Activated B cell treated with CpG ODN at 0.5 μM for 24 hours (primary cell): Measurements from ENCODE around the gene ACADL. TPM values are rescaled to one million over a fixed set of nuclear protein-coding genes. Genes with fewer than 3 reads are reported as not detected.

ENCODE experiments used
- ATAC-seq: fragments of 200-7000 bp; cut with Tn5 transposase; one replicate; pipeline ENCODE4 v1.10.0; 2021; ENCODE audit warnings: low read depth, mild to moderate bottlenecking, moderate library complexity
- CTCF ChIA-PET: fragments of 350-600 bp; sonication (Branson Sonifier 250); formaldehyde crosslinking; loops from one replicate; lab custom pipeline; 2021; ENCODE audit warnings: antibody characterized with exemption; lab: Charles Lee
- POLR2A ChIA-PET: fragments of 350-600 bp; sonication (Branson Sonifier 250); formaldehyde crosslinking; loops from one replicate; lab custom pipeline; 2021; ENCODE audit warnings: antibody characterized with exemption; lab: Charles Lee
- DNase-seq: peaks from one replicate; pipeline ENCODE4 v3.0.0; 2022
- H3K27ac Mint-ChIP-seq: one replicate; pipeline ENCODE4 v1.8.0; 2020; ENCODE audit warnings: mixed read lengths
- H3K27me3 Mint-ChIP-seq: one replicate; pipeline ENCODE4 v1.8.0; 2021; ENCODE audit warnings: mixed read lengths
- H3K36me3 Mint-ChIP-seq: one replicate; pipeline ENCODE4 v1.8.0; 2021; ENCODE audit warnings: low read depth, mixed read lengths
- H3K4me1 Mint-ChIP-seq: one replicate; pipeline ENCODE4 v1.8.0; 2021; ENCODE audit warnings: mixed read lengths
- H3K4me3 Mint-ChIP-seq: one replicate; pipeline ENCODE4 v1.8.0; 2020; ENCODE audit warnings: mild to moderate bottlenecking, mixed read lengths
- H3K9me3 Mint-ChIP-seq: one replicate; pipeline ENCODE4 v1.8.0; 2020; ENCODE audit warnings: mixed read lengths
- intact Hi-C: fragments of 100-400 bp; cut with micrococcal nuclease; formaldehyde crosslinking; loops from one replicate; pipeline ENCODE4 v1.15.1; 2024
- total RNA-seq: library from RNA; stranded (reverse); gene quantifications from 2 replicates; pipeline ENCODE4 v1.2.3, GENCODE V29; 2022
- TF ChIP-seq, protein P1 (sequence below): fragments of 200-600 bp; IDR thresholded peaks from one replicate; pipeline ENCODE4 v1.8.0; 2022; ENCODE audit warnings: antibody characterized with exemption, mild to moderate bottlenecking

ACADL gene
- total RNA-seq, 1 donor from 2014 or later: not detected

DNA sequence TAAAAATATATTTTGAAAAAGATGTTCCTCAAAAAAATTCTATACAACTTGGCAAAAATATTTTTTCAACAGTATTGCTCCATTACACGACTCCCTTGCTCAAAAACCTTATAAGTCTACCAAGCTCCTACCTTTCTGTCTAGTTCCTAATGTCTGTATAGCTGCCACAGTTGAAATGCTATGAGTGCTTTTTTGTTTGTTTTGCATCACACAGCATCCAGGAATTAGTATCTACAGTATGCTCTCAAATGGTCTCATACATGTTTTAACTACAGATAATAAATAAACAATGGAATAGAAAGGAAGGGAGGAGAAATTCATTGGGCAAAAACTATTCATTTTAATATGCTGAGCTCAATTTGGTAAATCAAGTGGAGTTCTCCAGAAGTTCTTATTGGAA lies 17.3 kb downstream of the ACADL start:
- ATAC-seq (no peak), DNase-seq (no peak)
- H3K4me3 Mint-ChIP-seq: no peak overlapping the region
- H3K4me1 Mint-ChIP-seq: no peaks in the 10 kb centered on the region
- no peaks in the 10 kb centered on the region for H3K9me3 Mint-ChIP-seq
- H3K27me3 Mint-ChIP-seq: peaks cover 15% of the 10 kb centered on the region
- H3K36me3 Mint-ChIP-seq: no peaks in the 10 kb centered on the region
- TF ChIP-seq, protein P1, sequence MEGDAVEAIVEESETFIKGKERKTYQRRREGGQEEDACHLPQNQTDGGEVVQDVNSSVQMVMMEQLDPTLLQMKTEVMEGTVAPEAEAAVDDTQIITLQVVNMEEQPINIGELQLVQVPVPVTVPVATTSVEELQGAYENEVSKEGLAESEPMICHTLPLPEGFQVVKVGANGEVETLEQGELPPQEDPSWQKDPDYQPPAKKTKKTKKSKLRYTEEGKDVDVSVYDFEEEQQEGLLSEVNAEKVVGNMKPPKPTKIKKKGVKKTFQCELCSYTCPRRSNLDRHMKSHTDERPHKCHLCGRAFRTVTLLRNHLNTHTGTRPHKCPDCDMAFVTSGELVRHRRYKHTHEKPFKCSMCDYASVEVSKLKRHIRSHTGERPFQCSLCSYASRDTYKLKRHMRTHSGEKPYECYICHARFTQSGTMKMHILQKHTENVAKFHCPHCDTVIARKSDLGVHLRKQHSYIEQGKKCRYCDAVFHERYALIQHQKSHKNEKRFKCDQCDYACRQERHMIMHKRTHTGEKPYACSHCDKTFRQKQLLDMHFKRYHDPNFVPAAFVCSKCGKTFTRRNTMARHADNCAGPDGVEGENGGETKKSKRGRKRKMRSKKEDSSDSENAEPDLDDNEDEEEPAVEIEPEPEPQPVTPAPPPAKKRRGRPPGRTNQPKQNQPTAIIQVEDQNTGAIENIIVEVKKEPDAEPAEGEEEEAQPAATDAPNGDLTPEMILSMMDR: no peak
- ChIA-PET CTCF (interaction anchor here (0.6 to 1.5 kb wide), 2 partner anchors 9 to 12 kb away, joined by 3 to 4 read pairs; no protein-coding TSS in a partner anchor), POLR2A (no interaction called here)
- intact Hi-C loops: no loop called here
- H3K27ac Mint-ChIP-seq: no peak overlapping the region

DNA sequence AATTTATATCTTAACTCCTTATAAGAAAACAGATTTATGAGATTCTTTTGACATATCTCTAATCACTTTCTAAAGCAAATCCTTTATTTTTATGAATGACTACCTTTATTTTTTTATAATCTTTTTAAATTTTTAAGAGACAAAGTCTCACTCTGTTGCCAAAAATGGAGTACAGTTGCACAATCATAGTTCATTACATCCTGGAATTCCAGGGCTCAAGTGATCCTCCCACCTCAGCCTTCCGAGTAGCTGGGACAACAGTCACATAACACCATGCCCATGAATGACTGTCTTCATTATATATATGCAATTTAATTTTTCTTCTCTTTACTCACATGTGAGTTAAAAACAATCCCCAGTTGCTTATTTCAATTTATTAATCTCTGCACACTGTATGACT lies 21.7 kb downstream of the ACADL start:
- DNase-seq (no peak), ATAC-seq (no peak)
- CTCF ChIA-PET: interaction anchor here (0.9 kb wide), 1 partner anchor 15 kb away, joined by 3 read pairs; no protein-coding TSS in a partner anchor
- POLR2A ChIA-PET: no interaction called here
- Mint-ChIP-seq H3K27ac (no peak overlapping the region), H3K4me3 (no peak overlapping the region), H3K27me3 (peaks cover 21% of the 10 kb centered on the region), H3K36me3 (no peaks in the 10 kb centered on the region), H3K9me3 (no peaks in the 10 kb centered on the region), H3K4me1 (no peaks in the 10 kb centered on the region)
- TF ChIP-seq, protein P1: no peak
- intact Hi-C loops: no loop called here

DNA sequence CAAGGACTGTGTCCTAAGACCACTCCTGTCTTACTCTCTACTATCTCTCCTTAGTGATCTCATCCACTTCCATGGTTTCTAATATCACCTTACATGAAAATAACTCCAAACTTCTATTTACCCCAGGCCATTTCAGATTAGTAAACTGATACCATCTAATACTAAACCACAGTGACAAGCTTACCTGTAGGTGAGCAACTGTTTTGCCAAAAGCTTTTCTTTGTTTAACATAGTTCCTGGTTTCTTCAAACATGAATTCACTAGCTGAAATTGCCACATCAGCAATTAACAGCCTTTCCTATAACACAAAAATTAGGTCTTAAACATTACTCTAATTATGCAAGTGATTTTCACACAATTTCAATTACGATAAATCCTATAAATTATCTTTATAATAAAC lies 22.1 kb downstream of the ACADL start:
- Mint-ChIP-seq H3K27ac (no peak overlapping the region), H3K27me3 (peaks cover 21% of the 10 kb centered on the region), H3K36me3 (no peaks in the 10 kb centered on the region), H3K4me1 (no peaks in the 10 kb centered on the region), H3K9me3 (no peaks in the 10 kb centered on the region), H3K4me3 (no peak overlapping the region)
- POLR2A ChIA-PET: no interaction called here
- TF ChIP-seq, protein P1: no peak
- DNase-seq (no peak), ATAC-seq (no peak)
- intact Hi-C loops: no loop called here
- CTCF ChIA-PET: no interaction called here

DNA sequence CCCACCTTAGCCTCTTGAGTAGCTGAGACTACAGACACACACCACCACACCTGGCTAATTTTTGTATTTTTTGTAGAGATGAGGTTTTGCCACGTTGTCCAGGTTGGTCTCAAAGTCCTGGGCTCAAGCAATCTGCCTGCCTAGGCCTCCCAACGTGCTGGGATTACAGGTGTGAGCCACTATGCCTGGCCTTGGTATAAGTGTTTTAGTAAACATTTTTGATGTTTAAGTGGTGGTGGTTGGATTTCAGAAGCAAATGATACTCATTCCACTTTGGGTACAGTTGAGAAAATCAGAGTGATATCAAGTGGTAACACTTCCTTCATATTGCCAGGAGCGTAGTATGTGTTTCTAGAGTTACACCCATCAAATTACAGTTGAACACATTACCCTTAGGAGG lies 25.4 kb downstream of the ACADL start:
- intact Hi-C loops: loop anchor here (1.0 to 10.0 kb wide), 5 partner anchors 127 to 1735 kb away; no protein-coding TSS in a partner anchor
- H3K9me3 Mint-ChIP-seq: no peaks in the 10 kb centered on the region
- TF ChIP-seq, protein P1: no peak
- no peak for ATAC-seq
- no peak overlapping the region for H3K27ac Mint-ChIP-seq
- ChIA-PET POLR2A (no interaction called here), CTCF (interaction anchor here (1.7 to 2.5 kb wide), 2 partner anchors 222 to 232 kb away, joined by 6 to 17 read pairs; no protein-coding TSS in a partner anchor)
- peaks cover 13% of the 10 kb centered on the region for H3K27me3 Mint-ChIP-seq
- H3K36me3 Mint-ChIP-seq: no peaks in the 10 kb centered on the region
- no peak overlapping the region for H3K4me3 Mint-ChIP-seq
- H3K4me1 Mint-ChIP-seq: no peaks in the 10 kb centered on the region
- no peak for DNase-seq

DNA sequence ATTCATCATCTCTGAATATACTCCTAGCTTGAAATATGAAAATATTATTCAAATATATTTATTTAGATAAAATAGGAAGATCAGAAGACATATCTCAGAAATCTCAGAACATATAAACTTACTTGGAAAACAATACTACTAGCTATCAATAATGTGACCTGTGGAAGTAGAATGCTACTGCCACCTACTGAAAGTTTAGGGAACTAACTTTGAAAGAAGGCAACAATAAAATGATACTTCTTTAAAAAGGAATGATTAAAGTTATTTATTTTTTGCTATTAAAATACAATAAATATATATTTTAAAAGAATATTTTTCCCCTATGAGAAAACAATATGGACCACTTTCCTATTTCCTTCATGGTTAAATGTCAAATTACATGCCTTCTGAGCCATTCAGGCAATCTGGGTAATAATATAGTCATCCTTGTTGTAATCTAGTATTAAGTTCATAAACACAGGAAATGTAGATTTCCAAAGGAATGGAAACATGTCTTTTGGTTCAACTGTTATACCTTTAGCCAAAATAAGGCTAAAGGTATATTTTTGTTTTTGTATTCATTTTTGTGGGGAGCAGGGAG lies 26.0 kb downstream of the ACADL start:
- Mint-ChIP-seq H3K4me1 (no peaks in the 10 kb centered on the region), H3K9me3 (no peaks in the 10 kb centered on the region), H3K4me3 (no peak overlapping the region), H3K36me3 (no peaks in the 10 kb centered on the region), H3K27ac (no peak overlapping the region), H3K27me3 (peaks cover 11% of the 10 kb centered on the region)
- TF ChIP-seq, protein P1: peak; percentile 92
- no peak for ATAC-seq
- no peak for DNase-seq
- CTCF ChIA-PET: interaction anchor here (0.7 to 2.5 kb wide), 12 partner anchors 8 to 865 kb away, joined by 3 to 17 read pairs (median 6); no protein-coding TSS in a partner anchor
- POLR2A ChIA-PET: no interaction called here
- intact Hi-C loops: loop anchor here (1.0 to 10.0 kb wide), 5 partner anchors 126 to 1734 kb away; no protein-coding TSS in a partner anchor
